ENCODE data around the gene TRIM41. TPM values are rescaled to one million over a fixed set of nuclear protein-coding genes. Genes with fewer than 3 reads are reported as not detected.

TRIM41 gene
- total and polyA plus RNA-seq, 2 of the 13 experiments (the other 11 are each of a cell fraction or from before 2014, with no cell fraction given), result 10.2 to 16.7 TPM

GRCh38 chr5:181187500-181188213 lies 35.4 kb upstream of the TRIM41 start (continued):
- TF ChIP-seq, protein P1, sequence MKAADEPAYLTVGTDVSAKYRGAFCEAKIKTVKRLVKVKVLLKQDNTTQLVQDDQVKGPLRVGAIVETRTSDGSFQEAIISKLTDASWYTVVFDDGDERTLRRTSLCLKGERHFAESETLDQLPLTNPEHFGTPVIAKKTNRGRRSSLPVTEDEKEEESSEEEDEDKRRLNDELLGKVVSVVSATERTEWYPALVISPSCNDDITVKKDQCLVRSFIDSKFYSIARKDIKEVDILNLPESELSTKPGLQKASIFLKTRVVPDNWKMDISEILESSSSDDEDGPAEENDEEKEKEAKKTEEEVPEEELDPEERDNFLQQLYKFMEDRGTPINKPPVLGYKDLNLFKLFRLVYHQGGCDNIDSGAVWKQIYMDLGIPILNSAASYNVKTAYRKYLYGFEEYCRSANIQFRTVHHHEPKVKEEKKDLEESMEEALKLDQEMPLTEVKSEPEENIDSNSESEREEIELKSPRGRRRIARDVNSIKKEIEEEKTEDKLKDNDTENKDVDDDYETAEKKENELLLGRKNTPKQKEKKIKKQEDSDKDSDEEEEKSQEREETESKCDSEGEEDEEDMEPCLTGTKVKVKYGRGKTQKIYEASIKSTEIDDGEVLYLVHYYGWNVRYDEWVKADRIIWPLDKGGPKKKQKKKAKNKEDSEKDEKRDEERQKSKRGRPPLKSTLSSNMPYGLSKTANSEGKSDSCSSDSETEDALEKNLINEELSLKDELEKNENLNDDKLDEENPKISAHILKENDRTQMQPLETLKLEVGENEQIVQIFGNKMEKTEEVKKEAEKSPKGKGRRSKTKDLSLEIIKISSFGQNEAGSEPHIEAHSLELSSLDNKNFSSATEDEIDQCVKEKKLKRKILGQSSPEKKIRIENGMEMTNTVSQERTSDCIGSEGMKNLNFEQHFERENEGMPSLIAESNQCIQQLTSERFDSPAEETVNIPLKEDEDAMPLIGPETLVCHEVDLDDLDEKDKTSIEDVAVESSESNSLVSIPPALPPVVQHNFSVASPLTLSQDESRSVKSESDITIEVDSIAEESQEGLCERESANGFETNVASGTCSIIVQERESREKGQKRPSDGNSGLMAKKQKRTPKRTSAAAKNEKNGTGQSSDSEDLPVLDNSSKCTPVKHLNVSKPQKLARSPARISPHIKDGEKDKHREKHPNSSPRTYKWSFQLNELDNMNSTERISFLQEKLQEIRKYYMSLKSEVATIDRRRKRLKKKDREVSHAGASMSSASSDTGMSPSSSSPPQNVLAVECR (CRISPR knock-in tag; IDR thresholded peaks at IDR 0.05; ENCODE audit: borderline replicate concordance), result peak; percentile 66
- TF ChIP-seq, protein P2, sequence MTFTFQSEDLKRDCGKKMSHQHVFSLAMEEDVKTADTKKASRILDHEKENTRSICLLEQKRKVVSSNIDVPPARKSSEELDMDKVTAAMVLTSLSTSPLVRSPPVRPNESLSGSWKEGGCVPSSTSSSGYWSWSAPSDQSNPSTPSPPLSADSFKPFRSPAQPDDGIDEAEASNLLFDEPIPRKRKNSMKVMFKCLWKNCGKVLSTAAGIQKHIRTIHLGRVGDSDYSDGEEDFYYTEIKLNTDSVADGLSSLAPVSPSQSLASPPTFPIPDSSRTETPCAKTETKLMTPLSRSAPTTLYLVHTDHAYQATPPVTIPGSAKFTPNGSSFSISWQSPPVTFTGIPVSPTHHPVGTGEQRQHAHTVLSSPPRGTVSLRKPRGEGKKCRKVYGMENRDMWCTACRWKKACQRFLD (CRISPR knock-in tag; IDR thresholded peaks at IDR 0.05; ENCODE audit: borderline replicate concordance), result peak; percentile 66
- TF ChIP-seq ZBTB7B (CRISPR knock-in tag; IDR thresholded peaks at IDR 0.05) (peak; percentile 69), NCOA2 (CRISPR knock-in tag; IDR thresholded peaks at IDR 0.05) (peak; percentile 37; the same call in 1 of the 2 replicates), DNMT1 (CRISPR knock-in tag; IDR thresholded peaks at IDR 0.05) (0 out of 2 replicates have a peak, but pooled peaks have one; percentile 60), MEIS2 (CRISPR knock-in tag; IDR thresholded peaks at IDR 0.05) (peak; percentile 85), ELF4 (CRISPR knock-in tag; IDR thresholded peaks at IDR 0.05; ENCODE audit: borderline replicate concordance) (peak; percentile 66; the same call in 1 of the 2 replicates)
- TF ChIP-seq, protein P3, sequence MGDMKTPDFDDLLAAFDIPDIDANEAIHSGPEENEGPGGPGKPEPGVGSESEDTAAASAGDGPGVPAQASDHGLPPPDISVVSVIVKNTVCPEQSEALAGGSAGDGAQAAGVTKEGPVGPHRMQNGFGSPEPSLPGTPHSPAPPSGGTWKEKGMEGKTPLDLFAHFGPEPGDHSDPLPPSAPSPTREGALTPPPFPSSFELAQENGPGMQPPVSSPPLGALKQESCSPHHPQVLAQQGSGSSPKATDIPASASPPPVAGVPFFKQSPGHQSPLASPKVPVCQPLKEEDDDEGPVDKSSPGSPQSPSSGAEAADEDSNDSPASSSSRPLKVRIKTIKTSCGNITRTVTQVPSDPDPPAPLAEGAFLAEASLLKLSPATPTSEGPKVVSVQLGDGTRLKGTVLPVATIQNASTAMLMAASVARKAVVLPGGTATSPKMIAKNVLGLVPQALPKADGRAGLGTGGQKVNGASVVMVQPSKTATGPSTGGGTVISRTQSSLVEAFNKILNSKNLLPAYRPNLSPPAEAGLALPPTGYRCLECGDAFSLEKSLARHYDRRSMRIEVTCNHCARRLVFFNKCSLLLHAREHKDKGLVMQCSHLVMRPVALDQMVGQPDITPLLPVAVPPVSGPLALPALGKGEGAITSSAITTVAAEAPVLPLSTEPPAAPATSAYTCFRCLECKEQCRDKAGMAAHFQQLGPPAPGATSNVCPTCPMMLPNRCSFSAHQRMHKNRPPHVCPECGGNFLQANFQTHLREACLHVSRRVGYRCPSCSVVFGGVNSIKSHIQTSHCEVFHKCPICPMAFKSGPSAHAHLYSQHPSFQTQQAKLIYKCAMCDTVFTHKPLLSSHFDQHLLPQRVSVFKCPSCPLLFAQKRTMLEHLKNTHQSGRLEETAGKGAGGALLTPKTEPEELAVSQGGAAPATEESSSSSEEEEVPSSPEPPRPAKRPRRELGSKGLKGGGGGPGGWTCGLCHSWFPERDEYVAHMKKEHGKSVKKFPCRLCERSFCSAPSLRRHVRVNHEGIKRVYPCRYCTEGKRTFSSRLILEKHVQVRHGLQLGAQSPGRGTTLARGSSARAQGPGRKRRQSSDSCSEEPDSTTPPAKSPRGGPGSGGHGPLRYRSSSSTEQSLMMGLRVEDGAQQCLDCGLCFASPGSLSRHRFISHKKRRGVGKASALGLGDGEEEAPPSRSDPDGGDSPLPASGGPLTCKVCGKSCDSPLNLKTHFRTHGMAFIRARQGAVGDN (CRISPR knock-in tag; IDR thresholded peaks at IDR 0.05), result peak; percentile 71
- TF ChIP-seq, protein P4, sequence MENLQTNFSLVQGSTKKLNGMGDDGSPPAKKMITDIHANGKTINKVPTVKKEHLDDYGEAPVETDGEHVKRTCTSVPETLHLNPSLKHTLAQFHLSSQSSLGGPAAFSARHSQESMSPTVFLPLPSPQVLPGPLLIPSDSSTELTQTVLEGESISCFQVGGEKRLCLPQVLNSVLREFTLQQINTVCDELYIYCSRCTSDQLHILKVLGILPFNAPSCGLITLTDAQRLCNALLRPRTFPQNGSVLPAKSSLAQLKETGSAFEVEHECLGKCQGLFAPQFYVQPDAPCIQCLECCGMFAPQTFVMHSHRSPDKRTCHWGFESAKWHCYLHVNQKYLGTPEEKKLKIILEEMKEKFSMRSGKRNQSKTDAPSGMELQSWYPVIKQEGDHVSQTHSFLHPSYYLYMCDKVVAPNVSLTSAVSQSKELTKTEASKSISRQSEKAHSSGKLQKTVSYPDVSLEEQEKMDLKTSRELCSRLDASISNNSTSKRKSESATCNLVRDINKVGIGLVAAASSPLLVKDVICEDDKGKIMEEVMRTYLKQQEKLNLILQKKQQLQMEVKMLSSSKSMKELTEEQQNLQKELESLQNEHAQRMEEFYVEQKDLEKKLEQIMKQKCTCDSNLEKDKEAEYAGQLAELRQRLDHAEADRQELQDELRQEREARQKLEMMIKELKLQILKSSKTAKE (CRISPR knock-in tag; IDR thresholded peaks at IDR 0.05; ENCODE audit: borderline replicate concordance), result no peak
